ENCODE results near the gene UFD1.

UFD1 gene

GRCh38 chr22:19455585-19456370 lies 23.2 kb downstream of the UFD1 start:
- TF ChIP-seq, protein P1, sequence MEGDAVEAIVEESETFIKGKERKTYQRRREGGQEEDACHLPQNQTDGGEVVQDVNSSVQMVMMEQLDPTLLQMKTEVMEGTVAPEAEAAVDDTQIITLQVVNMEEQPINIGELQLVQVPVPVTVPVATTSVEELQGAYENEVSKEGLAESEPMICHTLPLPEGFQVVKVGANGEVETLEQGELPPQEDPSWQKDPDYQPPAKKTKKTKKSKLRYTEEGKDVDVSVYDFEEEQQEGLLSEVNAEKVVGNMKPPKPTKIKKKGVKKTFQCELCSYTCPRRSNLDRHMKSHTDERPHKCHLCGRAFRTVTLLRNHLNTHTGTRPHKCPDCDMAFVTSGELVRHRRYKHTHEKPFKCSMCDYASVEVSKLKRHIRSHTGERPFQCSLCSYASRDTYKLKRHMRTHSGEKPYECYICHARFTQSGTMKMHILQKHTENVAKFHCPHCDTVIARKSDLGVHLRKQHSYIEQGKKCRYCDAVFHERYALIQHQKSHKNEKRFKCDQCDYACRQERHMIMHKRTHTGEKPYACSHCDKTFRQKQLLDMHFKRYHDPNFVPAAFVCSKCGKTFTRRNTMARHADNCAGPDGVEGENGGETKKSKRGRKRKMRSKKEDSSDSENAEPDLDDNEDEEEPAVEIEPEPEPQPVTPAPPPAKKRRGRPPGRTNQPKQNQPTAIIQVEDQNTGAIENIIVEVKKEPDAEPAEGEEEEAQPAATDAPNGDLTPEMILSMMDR (IDR thresholded peaks at IDR 0.05), result no peak
- no peak overlapping the region for H2AFZ ChIP-seq
- H3K27me3 ChIP-seq (ENCODE audit: control insufficient read depth, insufficient read depth, low read length), result no peaks in the 10 kb centered on the region
- H3K9me3 ChIP-seq (ENCODE audit: control insufficient read depth, low read length), result no peaks in the 10 kb centered on the region
- H3K27ac ChIP-seq, result no peak overlapping the region
- H3K4me2 ChIP-seq (ENCODE audit: low read length), result no peak overlapping the region
- H3K9ac ChIP-seq, result no peak overlapping the region
- H3K79me2 ChIP-seq, result no peaks in the 10 kb centered on the region
- no peaks in the 10 kb centered on the region for H3K36me3 ChIP-seq (ENCODE audit: control insufficient read depth, insufficient read depth, low read length)
- no peaks in the 10 kb centered on the region for H3K4me1 ChIP-seq
- H3K4me3 ChIP-seq (ENCODE audit: low read depth, low read length), result no peak overlapping the region

DNA sequence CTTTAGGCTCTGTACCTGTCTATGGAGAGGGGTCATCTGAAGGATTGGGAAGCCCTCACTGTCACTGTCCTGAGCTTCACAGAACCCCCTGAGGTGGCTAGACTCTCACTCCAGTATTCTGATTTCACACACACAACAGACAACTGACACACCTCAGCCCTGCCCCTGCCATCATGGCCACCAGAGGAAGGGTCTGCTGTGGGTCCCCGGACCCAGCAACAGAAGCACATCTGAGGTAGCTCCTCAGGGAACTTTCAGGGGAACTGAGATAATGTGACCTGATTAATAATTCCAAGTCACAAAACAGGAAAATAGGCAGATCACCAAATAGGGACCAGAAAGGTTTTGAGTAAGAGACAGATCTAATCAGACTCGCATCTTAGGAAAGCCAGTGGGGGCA lies 24.0 kb downstream of the UFD1 start:
- no peaks in the 10 kb centered on the region for H3K4me1 ChIP-seq
- H3K9me3 ChIP-seq (ENCODE audit: control insufficient read depth, low read length), result no peaks in the 10 kb centered on the region
- no peak overlapping the region for H3K4me2 ChIP-seq (ENCODE audit: low read length)
- H3K9ac ChIP-seq, result no peak overlapping the region
- H3K27me3 ChIP-seq (ENCODE audit: control insufficient read depth, insufficient read depth, low read length), result no peaks in the 10 kb centered on the region
- TF ChIP-seq, protein P1 (IDR thresholded peaks at IDR 0.05), result no peak
- H3K36me3 ChIP-seq (ENCODE audit: control insufficient read depth, insufficient read depth, low read length), result no peaks in the 10 kb centered on the region
- H3K4me3 ChIP-seq (ENCODE audit: low read depth, low read length), result no peak overlapping the region
- no peak overlapping the region for H2AFZ ChIP-seq
- H3K79me2 ChIP-seq, result no peaks in the 10 kb centered on the region
- no peak overlapping the region for H3K27ac ChIP-seq

DNA sequence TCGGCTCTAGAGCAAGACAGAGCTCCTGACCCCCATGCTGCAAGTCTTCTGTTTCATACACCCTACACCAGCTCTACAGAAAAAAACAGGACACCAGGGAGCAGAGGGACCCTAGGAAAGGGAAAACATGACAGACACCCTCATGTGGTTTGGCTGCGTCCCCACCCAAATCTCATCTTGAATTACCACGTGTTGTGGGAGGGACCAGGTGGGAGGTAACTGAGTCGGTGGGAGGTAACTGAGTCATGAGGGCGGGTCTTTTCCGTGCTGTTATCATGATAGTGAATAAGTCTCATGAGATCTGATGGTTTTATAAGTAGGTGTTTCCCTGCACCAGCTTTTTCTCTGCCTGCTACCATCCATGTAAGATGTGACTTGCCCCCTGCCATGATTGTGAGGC lies 24.8 kb downstream of the UFD1 start:
- H3K79me2 ChIP-seq, result no peaks in the 10 kb centered on the region
- H3K9ac ChIP-seq, result no peak overlapping the region
- H3K27ac ChIP-seq, result no peak overlapping the region
- no peaks in the 10 kb centered on the region for H3K9me3 ChIP-seq (ENCODE audit: control insufficient read depth, low read length)
- no peak overlapping the region for H3K4me2 ChIP-seq (ENCODE audit: low read length)
- no peak overlapping the region for H3K4me3 ChIP-seq (ENCODE audit: low read depth, low read length)
- no peaks in the 10 kb centered on the region for H3K27me3 ChIP-seq (ENCODE audit: control insufficient read depth, insufficient read depth, low read length)
- no peak overlapping the region for H2AFZ ChIP-seq
- TF ChIP-seq, protein P1 (IDR thresholded peaks at IDR 0.05), result no peak
- H3K4me1 ChIP-seq, result no peaks in the 10 kb centered on the region
- H3K36me3 ChIP-seq (ENCODE audit: control insufficient read depth, insufficient read depth, low read length), result no peaks in the 10 kb centered on the region

- no peaks in the 10 kb centered on the region for H3K79me2 ChIP-seq
- H3K27ac ChIP-seq, result no peak overlapping the region
- no peak overlapping the region for H2AFZ ChIP-seq
- no peak overlapping the region for H3K4me3 ChIP-seq (ENCODE audit: low read depth, low read length)
- TF ChIP-seq, protein P1 (IDR thresholded peaks at IDR 0.05), result no peak
- H3K4me2 ChIP-seq (ENCODE audit: low read length), result no peak overlapping the region
- no peaks in the 10 kb centered on the region for H3K36me3 ChIP-seq (ENCODE audit: control insufficient read depth, insufficient read depth, low read length)
- no peaks in the 10 kb centered on the region for H3K4me1 ChIP-seq
- no peaks in the 10 kb centered on the region for H3K27me3 ChIP-seq (ENCODE audit: control insufficient read depth, insufficient read depth, low read length)
- H3K9me3 ChIP-seq (ENCODE audit: control insufficient read depth, low read length), result no peaks in the 10 kb centered on the region
- H3K9ac ChIP-seq, result no peak overlapping the region
Measured at GRCh38 chr22:19453718-19454117, 25.3 kb downstream of the UFD1 start.

GRCh38 chr22:19451570-19451969 lies 27.4 kb downstream of the UFD1 start:
- TF ChIP-seq, protein P1 (IDR thresholded peaks at IDR 0.05), result no peak
- Histone ChIP-seq H3K9ac (no peak overlapping the region), H3K4me2 (ENCODE audit: low read length) (no peak overlapping the region), H3K9me3 (ENCODE audit: control insufficient read depth, low read length) (no peaks in the 10 kb centered on the region), H2AFZ (no peak overlapping the region), H3K4me1 (no peaks in the 10 kb centered on the region), H3K79me2 (no peaks in the 10 kb centered on the region), H3K36me3 (ENCODE audit: control insufficient read depth, insufficient read depth, low read length) (no peaks in the 10 kb centered on the region), H3K27me3 (ENCODE audit: control insufficient read depth, insufficient read depth, low read length) (no peaks in the 10 kb centered on the region), H3K4me3 (ENCODE audit: low read depth, low read length) (no peak overlapping the region), H3K27ac (no peak overlapping the region)
